Stimulated activated memory B cell treated with anti-CD40 and anti-IgM and Interleukin-4, amounts not matched to agents 10 μg/mL and 1 μg/mL and 100 μg/mL, for 72 hours (primary cell): ENCODE data around the gene RETREG2.
A peak's percentile ranks its signal among the peaks of the same experiment; 100 is the strongest.

Source experiments
- ATAC-seq: fragments of 150-1000 bp; cut with Tn5 transposase; 2 replicates; pipeline ENCODE4 v1.10.0; 2021
- H3K27ac Mint-ChIP-seq: one replicate; pipeline ENCODE4 v1.8.0; 2022; ENCODE audit warnings: mild to moderate bottlenecking, mixed read lengths
- H3K27me3 Mint-ChIP-seq: one replicate; pipeline ENCODE4 v1.8.0; 2022; ENCODE audit warnings: mixed read lengths
- H3K36me3 Mint-ChIP-seq: one replicate; pipeline ENCODE4 v1.8.0; 2022; ENCODE audit warnings: mixed read lengths
- H3K4me1 Mint-ChIP-seq: one replicate; pipeline ENCODE4 v1.8.0; 2022; ENCODE audit warnings: mixed read lengths
- H3K4me3 Mint-ChIP-seq: one replicate; pipeline ENCODE4 v1.8.0; 2022; ENCODE audit warnings: mild to moderate bottlenecking, moderate library complexity, mixed read lengths
- H3K9me3 Mint-ChIP-seq: one replicate; pipeline ENCODE4 v1.8.0; 2022; ENCODE audit warnings: mixed read lengths

RETREG2 gene

GRCh38 chr2:219177552-219178376 is at the start of gene RETREG2:
TSS of gene RETREG2 (plus strand) at chr2:219178275. CDS start at chr2:219178353, 78 bp downstream.
- H3K27ac Mint-ChIP-seq = peak within 1 kb of the TSS; percentile 99
- no peaks in the 10 kb centered on the region for H3K27me3 Mint-ChIP-seq
- peak; percentile 70 for ATAC-seq
- peak within 1 kb of the TSS; percentile 88 for H3K4me3 Mint-ChIP-seq
- H3K9me3 Mint-ChIP-seq = no peaks in the 10 kb centered on the region
- H3K4me1 Mint-ChIP-seq = peaks cover 74% of the 10 kb centered on the region
- H3K36me3 Mint-ChIP-seq = peaks cover 39% of the 10 kb centered on the region

- no peak overlapping the region for H3K27ac Mint-ChIP-seq
- H3K4me3 Mint-ChIP-seq = no peak overlapping the region
Measured at GRCh38 chr2:219128396-219128795, 49.7 kb upstream of the RETREG2 start.

GRCh38 chr2:219129589-219129988 is 48.5 kb upstream of the RETREG2 start:
- no peak overlapping the region for H3K27ac Mint-ChIP-seq
- no peak overlapping the region for H3K4me3 Mint-ChIP-seq
- no peaks in the 10 kb centered on the region for H3K27me3 Mint-ChIP-seq
- peaks cover 57% of the 10 kb centered on the region for H3K36me3 Mint-ChIP-seq
- no peak for ATAC-seq
- peaks cover 10% of the 10 kb centered on the region for H3K4me1 Mint-ChIP-seq
- no peaks in the 10 kb centered on the region for H3K9me3 Mint-ChIP-seq

More at GRCh38 chr2:219128396-219128795, 49.7 kb upstream of the RETREG2 start:
- no peaks in the 10 kb centered on the region for H3K9me3 Mint-ChIP-seq
- peaks cover 57% of the 10 kb centered on the region for H3K36me3 Mint-ChIP-seq
- no peak for ATAC-seq
- no peaks in the 10 kb centered on the region for H3K27me3 Mint-ChIP-seq
- peaks cover 17% of the 10 kb centered on the region for H3K4me1 Mint-ChIP-seq

GRCh38 chr2:219131327-219131726 is 46.7 kb upstream of the RETREG2 start:
- no peak overlapping the region for H3K4me3 Mint-ChIP-seq
- peaks cover 43% of the 10 kb centered on the region for H3K36me3 Mint-ChIP-seq
- ATAC-seq = no peak
- no peak overlapping the region for H3K27ac Mint-ChIP-seq
- no peaks in the 10 kb centered on the region for H3K27me3 Mint-ChIP-seq
- H3K4me1 Mint-ChIP-seq = no peaks in the 10 kb centered on the region
- H3K9me3 Mint-ChIP-seq = no peaks in the 10 kb centered on the region

GRCh38 chr2:219131744-219132143 is 46.3 kb upstream of the RETREG2 start:
- ATAC-seq = no peak
- peaks cover 39% of the 10 kb centered on the region for H3K36me3 Mint-ChIP-seq
- H3K27ac Mint-ChIP-seq = no peak overlapping the region
- H3K4me1 Mint-ChIP-seq = no peaks in the 10 kb centered on the region
- no peaks in the 10 kb centered on the region for H3K9me3 Mint-ChIP-seq
- H3K27me3 Mint-ChIP-seq = no peaks in the 10 kb centered on the region
- no peak overlapping the region for H3K4me3 Mint-ChIP-seq

- Mint-ChIP-seq H3K36me3 (peaks cover 41% of the 10 kb centered on the region), H3K4me3 (no peak overlapping the region), H3K27me3 (no peaks in the 10 kb centered on the region), H3K27ac (no peak overlapping the region), H3K9me3 (no peaks in the 10 kb centered on the region), H3K4me1 (no peaks in the 10 kb centered on the region)
- no peak for ATAC-seq
Measured at GRCh38 chr2:219133976-219134375, 44.1 kb upstream of the RETREG2 start.

GRCh38 chr2:219140722-219141121 is 37.4 kb upstream of the RETREG2 start:
- H3K4me3 Mint-ChIP-seq = no peak overlapping the region
- H3K4me1 Mint-ChIP-seq = no peaks in the 10 kb centered on the region
- ATAC-seq = no peak
- H3K9me3 Mint-ChIP-seq = no peaks in the 10 kb centered on the region
- H3K36me3 Mint-ChIP-seq = peaks cover 69% of the 10 kb centered on the region
- no peaks in the 10 kb centered on the region for H3K27me3 Mint-ChIP-seq
- H3K27ac Mint-ChIP-seq = no peak overlapping the region

- H3K27me3 Mint-ChIP-seq = no peaks in the 10 kb centered on the region
- H3K36me3 Mint-ChIP-seq = peaks cover 79% of the 10 kb centered on the region
- ATAC-seq = no peak
- peaks cover 8% of the 10 kb centered on the region for H3K4me1 Mint-ChIP-seq
- no peak overlapping the region for H3K27ac Mint-ChIP-seq
- no peaks in the 10 kb centered on the region for H3K9me3 Mint-ChIP-seq
- H3K4me3 Mint-ChIP-seq = no peak overlapping the region
Measured at GRCh38 chr2:219142329-219142728, 35.7 kb upstream of the RETREG2 start.

- H3K4me1 Mint-ChIP-seq = peaks cover 8% of the 10 kb centered on the region
- no peaks in the 10 kb centered on the region for H3K27me3 Mint-ChIP-seq
- H3K27ac Mint-ChIP-seq = no peak overlapping the region
- no peaks in the 10 kb centered on the region for H3K9me3 Mint-ChIP-seq
- no peak overlapping the region for H3K4me3 Mint-ChIP-seq
- no peak for ATAC-seq
- H3K36me3 Mint-ChIP-seq = peaks cover 50% of the 10 kb centered on the region
Measured at GRCh38 chr2:219149667-219150066, 28.4 kb upstream of the RETREG2 start.

- Mint-ChIP-seq H3K36me3 (peaks cover 35% of the 10 kb centered on the region), H3K4me1 (peaks cover 12% of the 10 kb centered on the region), H3K4me3 (no peak overlapping the region), H3K27me3 (no peaks in the 10 kb centered on the region), H3K27ac (no peak overlapping the region), H3K9me3 (no peaks in the 10 kb centered on the region)
- no peak for ATAC-seq
Measured at GRCh38 chr2:219155054-219155644, 22.9 kb upstream of the RETREG2 start.

- no peak for ATAC-seq
- H3K27me3 Mint-ChIP-seq = no peaks in the 10 kb centered on the region
- no peak overlapping the region for H3K27ac Mint-ChIP-seq
- H3K4me3 Mint-ChIP-seq = no peak overlapping the region
- H3K36me3 Mint-ChIP-seq = peaks cover 30% of the 10 kb centered on the region
- H3K4me1 Mint-ChIP-seq = peaks cover 28% of the 10 kb centered on the region
- no peaks in the 10 kb centered on the region for H3K9me3 Mint-ChIP-seq
Measured at GRCh38 chr2:219157396-219157795, 20.7 kb upstream of the RETREG2 start.

GRCh38 chr2:219158025-219158424 is 20.1 kb upstream of the RETREG2 start:
- Mint-ChIP-seq H3K27ac (no peak overlapping the region), H3K4me3 (no peak overlapping the region), H3K27me3 (no peaks in the 10 kb centered on the region), H3K4me1 (peaks cover 28% of the 10 kb centered on the region), H3K9me3 (no peaks in the 10 kb centered on the region), H3K36me3 (peaks cover 31% of the 10 kb centered on the region)
- no peak for ATAC-seq

GRCh38 chr2:219158586-219158985 is 19.5 kb upstream of the RETREG2 start:
- ATAC-seq = no peak
- peaks cover 28% of the 10 kb centered on the region for H3K4me1 Mint-ChIP-seq
- no peaks in the 10 kb centered on the region for H3K27me3 Mint-ChIP-seq
- peaks cover 29% of the 10 kb centered on the region for H3K36me3 Mint-ChIP-seq
- H3K27ac Mint-ChIP-seq = no peak overlapping the region
- no peaks in the 10 kb centered on the region for H3K9me3 Mint-ChIP-seq
- no peak overlapping the region for H3K4me3 Mint-ChIP-seq

- no peak for ATAC-seq
- Mint-ChIP-seq H3K27me3 (no peaks in the 10 kb centered on the region), H3K27ac (peak overlapping the region; percentile 92), H3K36me3 (peaks cover 34% of the 10 kb centered on the region), H3K9me3 (no peaks in the 10 kb centered on the region), H3K4me3 (peak overlapping the region; percentile 90), H3K4me1 (peaks cover 28% of the 10 kb centered on the region)
Measured at GRCh38 chr2:219159771-219160185, 18.3 kb upstream of the RETREG2 start.

GRCh38 chr2:219160186-219161017 is 17.7 kb upstream of the RETREG2 start, which contains the start of gene NHEJ1:
TSS of gene NHEJ1 (minus strand) at chr2:219160815. CDS start at chr2:219158362, 2,453 bp downstream.
- Mint-ChIP-seq H3K4me3 (peak within 1 kb of the TSS; percentile 90), H3K27me3 (no peaks in the 10 kb centered on the region), H3K9me3 (no peaks in the 10 kb centered on the region), H3K36me3 (peaks cover 40% of the 10 kb centered on the region), H3K27ac (peak within 1 kb of the TSS; percentile 92), H3K4me1 (peaks cover 28% of the 10 kb centered on the region)
- peak; percentile 94 for ATAC-seq
